Stimulated activated CD8-positive, alpha-beta memory T cell treated with anti-CD3 and anti-CD28 coated beads, Interleukin-2, amount 100 ng/mL, for 48 hours (primary cell): ENCODE data around the gene RPL4.

Experiments
- DNase-seq, 2 donors: peaks; one replicate each; pipeline ENCODE4 v3.0.0-alpha.2; 2020; ENCODE audit warnings: low read depth in 2 of 2

Gene RPL4

DNA sequence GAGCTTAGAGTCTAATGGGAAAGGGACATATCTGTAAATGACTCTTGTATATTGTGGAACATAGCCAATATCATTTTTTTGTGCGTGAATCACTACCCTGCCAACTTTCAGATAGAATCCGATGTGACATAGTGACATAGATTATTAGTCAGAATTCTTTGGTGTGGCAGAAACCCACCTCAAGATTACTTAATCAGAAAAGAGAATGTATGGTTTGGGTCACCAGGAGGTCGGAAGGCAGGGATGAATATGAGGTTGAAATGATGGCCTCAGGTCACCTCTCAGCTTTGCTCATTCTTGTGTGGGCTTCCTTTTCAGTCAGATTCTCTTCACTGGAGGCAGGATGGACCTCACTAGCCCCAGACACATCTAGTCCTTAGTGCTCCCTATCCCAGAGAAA, 48.4 kb downstream of the RPL4 start:
- no peak for DNase-seq

DNA sequence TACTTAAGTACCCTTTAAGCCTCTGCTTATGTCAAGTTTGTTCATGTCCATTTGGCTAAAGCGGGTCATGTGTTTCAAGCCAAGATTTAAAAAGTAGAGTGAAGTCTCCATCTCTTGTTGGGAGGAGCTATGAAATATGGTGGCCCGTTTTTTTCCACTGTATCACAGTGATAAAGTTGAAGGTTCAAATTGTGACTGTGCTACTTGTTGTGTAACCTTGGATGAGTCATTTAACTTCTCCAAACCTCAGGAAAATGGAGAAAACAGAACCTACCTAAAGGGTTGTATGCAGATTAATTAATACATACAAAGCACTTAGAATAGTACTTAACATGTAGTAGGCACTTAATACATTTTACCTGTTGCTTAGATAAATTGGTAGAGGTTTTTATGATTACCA, 50.5 kb downstream of the RPL4 start:
- no peak for DNase-seq

DNA sequence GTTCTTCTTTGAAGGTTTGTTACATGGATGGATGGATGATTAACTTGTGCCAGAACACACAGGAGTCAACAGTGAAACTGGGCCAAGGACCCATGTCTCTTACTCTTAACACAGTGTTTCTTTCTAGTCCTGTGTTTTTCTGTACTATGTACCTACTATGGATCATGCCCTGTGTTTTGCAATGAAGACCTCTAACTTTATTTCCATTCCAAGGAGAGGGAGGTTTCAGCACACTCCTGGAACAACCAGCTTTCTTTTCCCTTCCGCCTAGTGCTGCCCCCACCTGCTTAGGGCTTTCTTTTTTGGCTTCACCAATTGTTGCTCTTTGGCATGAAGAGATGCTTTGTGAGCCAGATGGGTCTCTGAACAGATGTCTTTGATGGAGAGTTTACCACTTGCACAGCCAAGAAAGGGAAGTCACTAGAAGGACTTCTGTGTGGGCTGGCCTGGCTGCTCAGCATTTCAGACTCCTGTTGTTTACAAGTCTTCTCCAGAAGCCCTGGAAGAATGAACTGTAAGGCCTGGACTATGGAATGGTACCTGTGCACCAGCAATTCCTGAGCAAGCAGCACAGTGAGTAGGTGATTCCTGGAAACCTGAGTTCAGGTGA, 51.6 kb downstream of the RPL4 start:
- DNase-seq: no peak

DNA sequence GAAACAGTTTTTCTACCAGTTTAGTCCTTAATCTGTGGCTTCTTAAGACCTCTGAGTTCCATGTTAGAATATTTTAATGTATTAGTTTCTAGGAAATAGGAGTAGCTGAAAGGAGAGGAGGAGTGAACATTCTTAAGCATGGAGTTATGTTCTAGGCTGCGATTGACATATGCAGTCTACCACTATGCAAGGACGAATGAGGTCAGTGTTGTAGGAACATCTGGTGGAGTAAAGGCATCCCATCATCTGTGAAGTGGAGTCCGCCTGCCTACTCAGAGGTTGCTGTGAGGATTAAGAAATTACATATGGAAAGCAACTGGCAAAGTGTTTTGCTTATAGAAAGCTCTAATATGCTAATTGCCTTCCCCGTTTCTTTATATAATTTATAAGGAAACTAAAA, 52.2 kb downstream of the RPL4 start:
- DNase-seq: no peak
